MM.1S (cell line): ENCODE data around the gene GPI.
A peak's percentile ranks its signal among the peaks of the same experiment; 100 is the strongest.

Experiments
- DNase-seq: peaks from one replicate; pipeline ENCODE4 v3.0.0-alpha.2; 2015
- H2AFZ ChIP-seq: fragments of 300-600 bp; sonication (generic); 2 replicates; pipeline ENCODE4 v1.6.0; 2016; ENCODE audit warnings: antibody characterized with exemption, low read length
- H3F3A ChIP-seq: fragments of 300-600 bp; sonication (generic); 2 replicates; pipeline ENCODE4 v1.6.1; 2016; ENCODE audit warnings: mild to moderate bottlenecking, antibody characterized with exemption, low read length, moderate library complexity, mixed read lengths; ENCODE audit not compliant: insufficient read depth
- H3K27ac ChIP-seq: fragments of 300-600 bp; sonication (generic); 2 replicates; pipeline ENCODE4 v1.5.1; 2016; ENCODE audit warnings: mild to moderate bottlenecking, low read length
- H3K27me3 ChIP-seq: fragments of 300-600 bp; sonication (generic); replicated peaks from 2 replicates; pipeline ENCODE4 v1.6.0; 2016; ENCODE audit warnings: low read length; ENCODE audit not compliant: insufficient read depth
- H3K36me3 ChIP-seq: fragments of 300-600 bp; sonication (generic); replicated peaks from 2 replicates; pipeline ENCODE4 v1.6.1; 2016; ENCODE audit warnings: mild to moderate bottlenecking, low read length, mixed read lengths; ENCODE audit not compliant: insufficient read depth
- H3K4me1 ChIP-seq: fragments of 300-600 bp; sonication (generic); 2 replicates; pipeline ENCODE4 v1.6.1; 2016; ENCODE audit warnings: low read length, mixed read lengths
- H3K4me2 ChIP-seq: fragments of 300-600 bp; sonication (generic); 2 replicates; pipeline ENCODE4 v1.6.0; 2016; ENCODE audit warnings: low read depth, low read length
- H3K4me3 ChIP-seq: fragments of 300-600 bp; sonication (generic); 2 replicates; pipeline ENCODE4 v1.5.1; 2016; ENCODE audit warnings: low read length, mixed read lengths
- H3K79me2 ChIP-seq: fragments of 300-600 bp; sonication (generic); 2 replicates; pipeline ENCODE4 v1.6.1; 2016; ENCODE audit warnings: mixed run types, low read length, mixed read lengths
- H3K9ac ChIP-seq: fragments of 300-600 bp; sonication (generic); 2 replicates; pipeline ENCODE4 v1.6.1; 2016; ENCODE audit warnings: low read length, mixed read lengths
- H3K9me2 ChIP-seq: fragments of 300-600 bp; sonication (generic); replicated peaks from 2 replicates; pipeline ENCODE4 v1.6.1; 2016; ENCODE audit warnings: mild to moderate bottlenecking, low read length, mixed read lengths; ENCODE audit not compliant: insufficient read depth
- H3K9me3 ChIP-seq: fragments of 300-600 bp; sonication (generic); replicated peaks from 2 replicates; pipeline ENCODE4 v1.6.1; 2016; ENCODE audit warnings: mild to moderate bottlenecking, low read length, mixed read lengths; ENCODE audit not compliant: insufficient read depth
- H4K20me1 ChIP-seq: fragments of 300-600 bp; sonication (generic); 2 replicates; pipeline ENCODE4 v1.6.1; 2016; ENCODE audit warnings: mild to moderate bottlenecking, low read length, moderate library complexity, mixed read lengths; ENCODE audit not compliant: insufficient read depth
- EZH2 ChIP-seq: fragments of 300-600 bp; sonication (generic); optimal IDR thresholded peaks from 2 replicates; pipeline ENCODE3; 2017; ENCODE audit warnings: low read depth, mild to moderate bottlenecking, antibody characterized with exemption, low read length, mixed read lengths
- EZH2phosphoT487 ChIP-seq: fragments of 300-600 bp; sonication (generic); IDR thresholded peaks from 2 replicates; pipeline ENCODE4 v1.6.1; 2018; ENCODE audit warnings: antibody characterized with exemption, low read length
- TF ChIP-seq, protein P1 (sequence below): fragments of 300-600 bp; sonication (generic); IDR thresholded peaks from 2 replicates; pipeline ENCODE4 v1.5.1; 2016; ENCODE audit warnings: antibody characterized with exemption, low read length, mixed read lengths

Gene GPI

DNA sequence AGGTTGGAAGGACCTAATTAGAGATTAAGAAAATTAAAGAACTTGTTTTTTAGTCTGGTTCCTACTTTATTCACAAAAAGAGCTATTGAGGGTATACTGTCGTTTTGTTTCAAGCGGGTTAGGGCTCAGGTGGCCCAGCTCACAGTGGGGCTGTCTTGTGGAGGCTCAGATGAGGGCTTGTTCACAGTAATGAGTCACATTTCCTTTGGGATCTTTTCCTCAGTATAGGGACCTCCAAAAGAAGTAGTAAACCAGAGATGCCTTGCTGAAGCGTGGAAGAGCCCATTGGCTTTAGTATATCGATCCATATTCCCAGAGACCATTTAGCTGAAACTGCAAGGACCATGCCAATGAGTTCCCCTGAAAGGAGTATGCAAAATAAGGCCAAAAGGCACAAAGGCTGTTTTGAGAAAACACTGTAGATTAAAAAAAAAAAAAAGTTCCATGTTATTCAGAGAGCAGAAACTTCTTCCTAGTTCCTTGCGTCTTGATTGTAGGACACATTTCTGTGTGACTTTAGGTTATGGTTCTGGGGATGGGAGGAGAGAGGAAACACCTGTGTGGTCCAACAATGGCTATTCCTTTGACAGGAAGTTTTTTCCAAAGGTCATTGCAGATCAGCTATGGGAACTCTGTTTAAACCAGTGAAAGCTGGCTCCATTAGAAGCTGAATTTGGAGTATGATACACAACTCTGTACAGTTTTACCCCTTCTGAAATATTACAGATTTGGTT, 32.8 kb upstream of the GPI start:
- Histone ChIP-seq H3K27ac (no peak overlapping the region), H3K36me3 (no peaks in the 10 kb centered on the region)

GRCh38 chr19:34335914-34336313, 29.1 kb upstream of the GPI start:
- no peaks in the 10 kb centered on the region for H4K20me1 ChIP-seq
- H3K9ac ChIP-seq = no peak overlapping the region
- no peak overlapping the region for H3K27ac ChIP-seq
- no peak overlapping the region for H2AFZ ChIP-seq
- no peaks in the 10 kb centered on the region for H3K79me2 ChIP-seq
- H3K4me3 ChIP-seq = no peak overlapping the region
- no peak for TF ChIP-seq EZH2phosphoT487
- TF ChIP-seq EZH2 = no peak
- TF ChIP-seq, protein P1, sequence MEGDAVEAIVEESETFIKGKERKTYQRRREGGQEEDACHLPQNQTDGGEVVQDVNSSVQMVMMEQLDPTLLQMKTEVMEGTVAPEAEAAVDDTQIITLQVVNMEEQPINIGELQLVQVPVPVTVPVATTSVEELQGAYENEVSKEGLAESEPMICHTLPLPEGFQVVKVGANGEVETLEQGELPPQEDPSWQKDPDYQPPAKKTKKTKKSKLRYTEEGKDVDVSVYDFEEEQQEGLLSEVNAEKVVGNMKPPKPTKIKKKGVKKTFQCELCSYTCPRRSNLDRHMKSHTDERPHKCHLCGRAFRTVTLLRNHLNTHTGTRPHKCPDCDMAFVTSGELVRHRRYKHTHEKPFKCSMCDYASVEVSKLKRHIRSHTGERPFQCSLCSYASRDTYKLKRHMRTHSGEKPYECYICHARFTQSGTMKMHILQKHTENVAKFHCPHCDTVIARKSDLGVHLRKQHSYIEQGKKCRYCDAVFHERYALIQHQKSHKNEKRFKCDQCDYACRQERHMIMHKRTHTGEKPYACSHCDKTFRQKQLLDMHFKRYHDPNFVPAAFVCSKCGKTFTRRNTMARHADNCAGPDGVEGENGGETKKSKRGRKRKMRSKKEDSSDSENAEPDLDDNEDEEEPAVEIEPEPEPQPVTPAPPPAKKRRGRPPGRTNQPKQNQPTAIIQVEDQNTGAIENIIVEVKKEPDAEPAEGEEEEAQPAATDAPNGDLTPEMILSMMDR = no peak
- no peak for DNase-seq
- H3K4me1 ChIP-seq = no peaks in the 10 kb centered on the region
- no peaks in the 10 kb centered on the region for H3K9me3 ChIP-seq
- no peaks in the 10 kb centered on the region for H3F3A ChIP-seq
- H3K4me2 ChIP-seq = no peak overlapping the region
- no peaks in the 10 kb centered on the region for H3K9me2 ChIP-seq
- H3K36me3 ChIP-seq = no peaks in the 10 kb centered on the region
- no peaks in the 10 kb centered on the region for H3K27me3 ChIP-seq

More for the DNA sequence above, 32.8 kb upstream of the GPI start:
- Histone ChIP-seq H4K20me1 (no peaks in the 10 kb centered on the region), H3K9me2 (no peaks in the 10 kb centered on the region), H3K27me3 (no peaks in the 10 kb centered on the region), H3K4me2 (no peak overlapping the region), H3K9ac (no peak overlapping the region), H3K4me1 (no peaks in the 10 kb centered on the region), H2AFZ (no peak overlapping the region), H3K79me2 (no peaks in the 10 kb centered on the region), H3F3A (no peaks in the 10 kb centered on the region), H3K9me3 (no peaks in the 10 kb centered on the region), H3K4me3 (no peak overlapping the region)
- no peak for DNase-seq
- TF ChIP-seq, protein P1 = no peak
- no peak for TF ChIP-seq EZH2phosphoT487
- TF ChIP-seq EZH2 = no peak

GRCh38 chr19:34336781-34337271, 28.2 kb upstream of the GPI start:
- H3K27ac ChIP-seq = no peak overlapping the region
- no peaks in the 10 kb centered on the region for H3K9me2 ChIP-seq
- H3F3A ChIP-seq = no peaks in the 10 kb centered on the region
- DNase-seq = peak; percentile 45
- no peak overlapping the region for H3K4me3 ChIP-seq
- no peaks in the 10 kb centered on the region for H3K4me1 ChIP-seq
- H4K20me1 ChIP-seq = no peaks in the 10 kb centered on the region
- no peaks in the 10 kb centered on the region for H3K79me2 ChIP-seq
- H3K9ac ChIP-seq = no peak overlapping the region
- H3K36me3 ChIP-seq = no peaks in the 10 kb centered on the region
- H3K27me3 ChIP-seq = no peaks in the 10 kb centered on the region
- H2AFZ ChIP-seq = no peak overlapping the region
- H3K4me2 ChIP-seq = no peak overlapping the region
- TF ChIP-seq, protein P1 = peak; percentile 50
- TF ChIP-seq EZH2phosphoT487 = no peak
- no peaks in the 10 kb centered on the region for H3K9me3 ChIP-seq
